ENCODE data around the gene PGAM2. TPM values are rescaled to one million over a fixed set of nuclear protein-coding genes. Genes with fewer than 3 reads are reported as not detected.

Gene PGAM2
- total RNA-seq, 1 donor from 2014 or later = 1.1 TPM

GRCh38 chr7:44050121-44050914 lies 15.0 kb downstream of the PGAM2 start:
- H3K36me3 ChIP-seq = peaks cover 75% of the 10 kb centered on the region
- H3K9me3 ChIP-seq = no peaks in the 10 kb centered on the region
- no peak overlapping the region for H3K4me3 ChIP-seq
- no peaks in the 10 kb centered on the region for H3K27me3 ChIP-seq
- DNase-seq (peak; percentile 51), ATAC-seq (no peak)
- no peak overlapping the region for H3K27ac ChIP-seq
- intact Hi-C loops (cut with DNase I) = no loop called here
- peaks cover 22% of the 10 kb centered on the region for H3K4me1 ChIP-seq
- TF ChIP-seq CTCF (IDR thresholded peaks at IDR 0.05) = no peak

GRCh38 chr7:44048031-44048795 lies 17.2 kb downstream of the PGAM2 start:
- intact Hi-C loops (cut with DNase I) = no loop called here
- peaks cover 29% of the 10 kb centered on the region for H3K4me1 ChIP-seq
- peak; percentile 44 for DNase-seq
- no peak overlapping the region for H3K4me3 ChIP-seq
- no peak for ATAC-seq
- H3K36me3 ChIP-seq = peaks cover 54% of the 10 kb centered on the region
- no peak for TF ChIP-seq CTCF (IDR thresholded peaks at IDR 0.05)
- H3K27me3 ChIP-seq = no peaks in the 10 kb centered on the region
- no peak overlapping the region for H3K27ac ChIP-seq
- no peaks in the 10 kb centered on the region for H3K9me3 ChIP-seq

DNA sequence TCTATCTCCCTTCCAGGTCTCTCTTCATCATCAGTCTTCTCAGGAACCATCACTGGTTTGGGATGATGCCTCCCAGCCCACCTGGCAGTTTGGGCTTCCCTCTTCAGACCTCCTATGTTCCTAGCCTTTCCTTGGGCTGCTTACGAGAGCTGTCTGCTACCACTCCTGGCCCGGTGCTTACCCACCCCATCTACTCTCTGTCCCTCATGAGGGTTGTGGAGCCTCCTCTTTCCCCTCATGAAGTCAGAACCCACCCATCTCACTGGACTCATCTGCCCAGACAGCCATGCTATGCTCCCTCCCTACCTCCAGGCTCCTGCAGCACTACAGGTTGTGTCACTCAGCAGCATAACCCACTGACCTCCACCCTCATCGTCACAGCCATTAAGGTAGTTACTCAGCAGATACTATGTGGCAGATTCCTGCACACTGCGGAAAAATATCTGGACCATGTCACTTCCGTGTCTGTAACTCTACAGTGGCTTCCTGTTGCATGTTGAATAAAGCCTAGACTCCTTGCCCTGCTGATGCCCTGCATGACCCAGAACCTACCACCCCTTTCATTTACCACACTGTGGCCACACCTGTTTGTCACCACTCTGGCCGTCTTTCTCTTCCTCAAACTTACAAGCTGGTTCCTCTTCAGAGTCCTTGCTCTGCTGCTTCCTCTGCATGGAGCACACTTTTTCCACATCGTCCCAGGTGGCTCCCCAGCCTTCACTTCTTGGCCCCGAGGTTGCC lies 18.9 kb downstream of the PGAM2 start:
- intact Hi-C loops (cut with DNase I) = no loop called here
- no peak for TF ChIP-seq CTCF (IDR thresholded peaks at IDR 0.05)
- Histone ChIP-seq H3K9me3 (no peaks in the 10 kb centered on the region), H3K27me3 (no peaks in the 10 kb centered on the region), H3K27ac (peak overlapping the region; percentile 96), H3K4me1 (peaks cover 29% of the 10 kb centered on the region), H3K4me3 (no peak overlapping the region), H3K36me3 (peaks cover 36% of the 10 kb centered on the region)
- peak; percentile 52 for ATAC-seq
- peak; percentile 42 for DNase-seq

DNA sequence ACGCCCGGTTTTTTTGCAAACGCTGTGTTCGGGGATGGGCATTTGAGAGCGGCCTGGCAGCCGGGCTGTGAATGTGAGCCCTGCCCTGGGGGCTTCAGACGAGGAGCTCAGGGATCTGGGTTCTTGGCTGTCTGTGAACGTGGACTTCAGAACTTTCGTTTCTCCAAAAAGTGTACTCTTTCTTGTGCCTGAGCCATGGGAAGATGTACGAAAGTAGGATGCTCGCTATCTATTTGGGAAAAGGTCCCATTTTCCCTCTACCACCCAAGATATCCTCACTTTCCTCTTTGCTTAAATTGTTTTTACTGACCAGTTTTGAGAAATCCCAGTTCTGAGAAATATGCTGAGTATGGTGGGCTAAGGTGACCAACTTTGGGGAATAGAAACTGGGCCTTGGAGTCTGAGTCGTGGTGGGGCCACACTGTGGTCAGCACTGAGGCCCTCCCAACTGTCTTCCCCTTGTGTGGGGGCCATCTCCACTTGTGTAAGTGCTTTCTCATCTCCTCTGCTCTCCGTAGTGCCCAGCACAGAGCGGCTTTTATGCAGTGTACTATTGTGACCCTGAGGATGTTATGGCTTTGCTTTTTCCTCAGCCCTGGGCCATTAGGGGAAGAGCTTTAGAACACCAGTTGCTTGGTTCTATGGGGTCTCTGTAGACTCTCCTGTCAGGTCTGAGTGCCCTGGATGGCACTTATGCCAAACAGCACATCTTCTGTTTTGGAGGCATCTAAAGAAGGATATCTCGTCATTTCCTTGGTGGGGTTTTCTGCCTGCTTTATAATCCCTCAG lies 19.9 kb downstream of the PGAM2 start:
- TF ChIP-seq CTCF (IDR thresholded peaks at IDR 0.05) = no peak
- ATAC-seq (peak; percentile 1), DNase-seq (peak; percentile 36)
- no peaks in the 10 kb centered on the region for H3K27me3 ChIP-seq
- H3K4me1 ChIP-seq = peaks cover 29% of the 10 kb centered on the region
- H3K27ac ChIP-seq = peak overlapping the region; percentile 96
- H3K36me3 ChIP-seq = peaks cover 26% of the 10 kb centered on the region
- peak overlapping the region; percentile 95 for H3K4me3 ChIP-seq
- intact Hi-C loops (cut with DNase I) = no loop called here
- H3K9me3 ChIP-seq = no peaks in the 10 kb centered on the region

Data from upper lobe of right lung (tissue), 1 donor.